ENCODE results near the gene COMMD4. TPM values are rescaled to one million over a fixed set of nuclear protein-coding genes. Genes with fewer than 3 reads are reported as not detected.
"Not testable (repeated sequence)": the region's sequence is repeated elsewhere in the genome, so short reads cannot be mapped to it uniquely, and the experiment has no call there.

COMMD4 gene
- total RNA-seq, 2 experiments from 2014 or later: 67.1 to 72.3 TPM

DNA sequence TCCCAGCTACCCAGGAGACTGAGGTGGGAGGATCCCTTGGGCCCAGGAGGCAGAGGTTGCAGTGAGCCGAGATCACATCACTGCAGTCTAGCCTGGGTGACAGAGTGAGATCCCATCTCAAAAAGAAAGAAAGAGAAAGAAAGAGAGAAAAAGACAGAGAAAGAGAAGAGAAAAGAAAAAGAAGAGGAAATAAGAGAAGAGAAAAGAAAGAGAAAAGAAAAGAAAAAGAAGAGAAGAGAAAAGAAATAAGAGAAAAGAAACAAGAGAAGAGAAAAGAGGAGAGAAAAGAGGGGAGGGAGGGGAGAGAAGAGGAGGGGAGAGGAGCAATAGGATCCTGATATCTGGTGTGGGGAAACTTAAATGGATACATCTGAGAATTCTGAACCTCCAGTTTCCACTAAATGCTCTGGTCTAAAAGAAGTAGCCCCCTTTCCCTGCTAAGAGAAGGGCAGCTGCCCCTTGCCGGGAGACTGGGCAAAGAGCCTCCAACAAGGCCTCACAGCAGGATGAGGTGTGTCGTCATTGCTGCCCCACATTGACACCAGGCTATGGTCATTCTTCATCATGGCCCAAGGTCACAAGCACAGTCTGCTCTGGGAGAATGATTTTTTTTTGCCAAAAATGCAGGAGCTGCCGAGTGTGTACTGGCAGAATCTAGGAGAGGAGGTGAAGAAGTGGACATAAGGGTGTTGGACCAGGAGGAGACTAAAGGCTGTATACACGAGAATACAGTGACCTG, 21.1 kb upstream of the COMMD4 start:
- POLR2A ChIA-PET: no interaction called here
- Mint-ChIP-seq H3K4me1 (ENCODE audit: low read depth) (peaks cover 3% of the 10 kb centered on the region), H3K9me3 (no peaks in the 10 kb centered on the region), H3K4me3 (no peak overlapping the region), H3K36me3 (ENCODE audit: low read depth) (no peaks in the 10 kb centered on the region), H3K27ac (no peak overlapping the region), H3K27me3 (no peaks in the 10 kb centered on the region)
- TF ChIP-seq, protein P1, sequence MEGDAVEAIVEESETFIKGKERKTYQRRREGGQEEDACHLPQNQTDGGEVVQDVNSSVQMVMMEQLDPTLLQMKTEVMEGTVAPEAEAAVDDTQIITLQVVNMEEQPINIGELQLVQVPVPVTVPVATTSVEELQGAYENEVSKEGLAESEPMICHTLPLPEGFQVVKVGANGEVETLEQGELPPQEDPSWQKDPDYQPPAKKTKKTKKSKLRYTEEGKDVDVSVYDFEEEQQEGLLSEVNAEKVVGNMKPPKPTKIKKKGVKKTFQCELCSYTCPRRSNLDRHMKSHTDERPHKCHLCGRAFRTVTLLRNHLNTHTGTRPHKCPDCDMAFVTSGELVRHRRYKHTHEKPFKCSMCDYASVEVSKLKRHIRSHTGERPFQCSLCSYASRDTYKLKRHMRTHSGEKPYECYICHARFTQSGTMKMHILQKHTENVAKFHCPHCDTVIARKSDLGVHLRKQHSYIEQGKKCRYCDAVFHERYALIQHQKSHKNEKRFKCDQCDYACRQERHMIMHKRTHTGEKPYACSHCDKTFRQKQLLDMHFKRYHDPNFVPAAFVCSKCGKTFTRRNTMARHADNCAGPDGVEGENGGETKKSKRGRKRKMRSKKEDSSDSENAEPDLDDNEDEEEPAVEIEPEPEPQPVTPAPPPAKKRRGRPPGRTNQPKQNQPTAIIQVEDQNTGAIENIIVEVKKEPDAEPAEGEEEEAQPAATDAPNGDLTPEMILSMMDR (IDR thresholded peaks at IDR 0.05): peak; percentile 35
- ATAC-seq: no peak
- intact Hi-C loops (cut with micrococcal nuclease): no loop called here
- DNase-seq: no peak
- CTCF ChIA-PET: no interaction called here

- CTCF ChIA-PET; POLR2A ChIA-PET; intact Hi-C loops (cut with micrococcal nuclease): not testable (repeated sequence)
These were observed 16.5 kb upstream of the COMMD4 start for GRCh38 chr15:75319231-75319897.

DNA sequence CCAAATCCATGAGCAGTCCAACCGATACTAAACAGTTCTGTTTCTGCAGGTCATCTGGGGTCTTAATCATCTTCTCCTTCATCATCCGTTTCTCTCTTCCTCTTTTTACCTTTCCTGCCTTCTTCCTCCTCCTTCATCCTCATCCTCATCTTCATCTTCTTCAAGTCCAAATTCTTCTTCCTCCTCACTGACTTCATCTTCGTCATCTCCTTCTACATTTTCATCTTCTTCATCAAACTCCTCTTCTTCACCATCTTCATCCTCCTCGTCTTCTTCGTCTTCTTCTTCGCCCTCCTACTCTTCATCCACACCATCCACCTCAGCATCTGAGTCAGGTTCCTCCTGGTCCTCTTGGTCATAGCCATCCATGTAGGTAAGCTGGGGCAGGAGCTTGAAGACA, 14.2 kb upstream of the COMMD4 start:
- Mint-ChIP-seq H3K36me3 (ENCODE audit: low read depth) (no peaks in the 10 kb centered on the region), H3K4me1 (ENCODE audit: low read depth) (no peaks in the 10 kb centered on the region), H3K27me3 (no peaks in the 10 kb centered on the region), H3K27ac (no peak overlapping the region), H3K4me3 (no peak overlapping the region), H3K9me3 (no peaks in the 10 kb centered on the region)
- CTCF ChIA-PET: no interaction called here
- POLR2A ChIA-PET: no interaction called here
- TF ChIP-seq, protein P1 (IDR thresholded peaks at IDR 0.05): no peak
- DNase-seq (no peak), ATAC-seq (no peak)
- intact Hi-C loops (cut with micrococcal nuclease): no loop called here

More at GRCh38 chr15:75319231-75319897, 16.5 kb upstream of the COMMD4 start:
- not testable (repeated sequence) for H3K4me1 Mint-ChIP-seq (ENCODE audit: low read depth); H3K9me3 Mint-ChIP-seq; H3K27me3 Mint-ChIP-seq; ATAC-seq; DNase-seq; H3K4me3 Mint-ChIP-seq; H3K27ac Mint-ChIP-seq; H3K36me3 Mint-ChIP-seq (ENCODE audit: low read depth)

DNA sequence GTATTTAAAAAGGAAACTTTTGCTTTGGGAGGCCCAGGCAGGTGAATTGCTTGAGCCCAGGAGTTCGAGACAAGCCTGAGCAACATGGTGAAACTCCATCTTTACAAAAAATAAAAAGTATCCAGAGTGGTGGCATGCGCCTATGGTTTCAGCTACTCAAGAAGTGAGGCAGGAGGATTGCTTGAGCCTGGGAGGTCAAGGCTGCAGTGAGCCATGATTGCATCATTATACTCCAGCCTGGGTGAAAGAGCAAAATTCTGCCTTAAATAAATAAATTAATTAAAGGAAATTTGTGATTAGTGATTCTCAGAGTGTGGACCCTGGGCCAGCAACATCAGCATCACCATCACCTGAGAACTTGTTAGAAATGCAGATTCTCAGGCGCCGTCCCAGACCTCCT, 9.9 kb upstream of the COMMD4 start:
- Mint-ChIP-seq H3K4me1 (ENCODE audit: low read depth) (no peaks in the 10 kb centered on the region), H3K27ac (no peak overlapping the region), H3K27me3 (no peaks in the 10 kb centered on the region), H3K36me3 (ENCODE audit: low read depth) (no peaks in the 10 kb centered on the region), H3K9me3 (no peaks in the 10 kb centered on the region), H3K4me3 (no peak overlapping the region)
- no peak for ATAC-seq
- ChIA-PET CTCF (no interaction called here), POLR2A (no interaction called here)
- DNase-seq: no peak
- intact Hi-C loops (cut with micrococcal nuclease): no loop called here
- TF ChIP-seq, protein P1 (IDR thresholded peaks at IDR 0.05): no peak

- POLR2A ChIA-PET: no interaction called here
- Mint-ChIP-seq H3K27ac (no peak overlapping the region), H3K27me3 (no peaks in the 10 kb centered on the region), H3K4me1 (ENCODE audit: low read depth) (no peaks in the 10 kb centered on the region), H3K4me3 (no peak overlapping the region), H3K36me3 (ENCODE audit: low read depth) (no peaks in the 10 kb centered on the region), H3K9me3 (no peaks in the 10 kb centered on the region)
- CTCF ChIA-PET: no interaction called here
- intact Hi-C loops (cut with micrococcal nuclease): no loop called here
- DNase-seq (no peak), ATAC-seq (no peak)
- TF ChIP-seq, protein P1 (IDR thresholded peaks at IDR 0.05): no peak
These were observed 8.9 kb upstream of the COMMD4 start for GRCh38 chr15:75327005-75327404.
